RWPE2 (cell line): ENCODE results near the gene UHRF1.
A peak's percentile ranks its signal among the peaks of the same experiment; 100 is the strongest.
"Not testable (repeated sequence)": the region's sequence is repeated elsewhere in the genome, so short reads cannot be mapped to it uniquely, and the experiment has no call there.

Experiments used
- ATAC-seq: fragments of 200-7000 bp; cut with Tn5 transposase; 3 replicates; pipeline ENCODE4 v1.9.1; 2021; ENCODE audit warnings: low read depth
- DNase-seq: peaks from one replicate; pipeline ENCODE4 v3.0.0-alpha.2; 2020; ENCODE audit warnings: low spot score
- H3K27ac ChIP-seq: fragments of 450-650 bp; 2 replicates; pipeline ENCODE4 v1.5.1; 2017; ENCODE audit warnings: mild to moderate bottlenecking; ENCODE audit not compliant: poor library complexity, severe bottlenecking
- H3K27me3 ChIP-seq: fragments of 250-450 bp; sonication (Bioruptor Pico); 2 replicates; pipeline ENCODE4 v1.5.1; 2021; ENCODE audit warnings: mild to moderate bottlenecking, moderate library complexity; ENCODE audit not compliant: insufficient read depth, poor library complexity, severe bottlenecking
- H3K36me3 ChIP-seq: fragments of 250-450 bp; sonication (Bioruptor Pico); 2 replicates; pipeline ENCODE4 v1.5.1; 2020; ENCODE audit warnings: low read depth, mild to moderate bottlenecking, moderate library complexity
- H3K4me1 ChIP-seq: fragments of 250-450 bp; sonication (Bioruptor Pico); 2 replicates; pipeline ENCODE4 v1.5.1; 2021; ENCODE audit warnings: mild to moderate bottlenecking, moderate library complexity; ENCODE audit not compliant: insufficient read depth, poor library complexity, severe bottlenecking
- H3K4me3 ChIP-seq: fragments of 250-450 bp; sonication (Bioruptor Pico); 2 replicates; pipeline ENCODE4 v1.5.1; 2021; ENCODE audit warnings: mild to moderate bottlenecking, moderate library complexity; ENCODE audit not compliant: severe bottlenecking
- H3K9me3 ChIP-seq: fragments of 250-450 bp; sonication (Bioruptor Pico); 2 replicates; pipeline ENCODE4 v1.5.1; 2021; ENCODE audit warnings: mild to moderate bottlenecking, moderate library complexity; ENCODE audit not compliant: severe bottlenecking
- TF ChIP-seq, protein P1 (sequence below): fragments of 450-650 bp; IDR thresholded peaks from one replicate; pipeline ENCODE4 v1.5.1; 2017; ENCODE audit warnings: mild to moderate bottlenecking, moderate library complexity; ENCODE audit not compliant: poor library complexity, severe bottlenecking

Gene UHRF1

GRCh38 chr19:4971424-4971793 lies 62.1 kb downstream of the UHRF1 start:
- DNase-seq (no peak), ATAC-seq (peak; percentile 5; the same call in 1 of the 3 replicates)
- Histone ChIP-seq H3K27me3 (no peaks in the 10 kb centered on the region), H3K9me3 (no peaks in the 10 kb centered on the region), H3K4me1 (peaks cover 22% of the 10 kb centered on the region), H3K27ac (peak overlapping the region; percentile 60), H3K36me3 (no peaks in the 10 kb centered on the region), H3K4me3 (peak overlapping the region; percentile 59)
- TF ChIP-seq, protein P1, sequence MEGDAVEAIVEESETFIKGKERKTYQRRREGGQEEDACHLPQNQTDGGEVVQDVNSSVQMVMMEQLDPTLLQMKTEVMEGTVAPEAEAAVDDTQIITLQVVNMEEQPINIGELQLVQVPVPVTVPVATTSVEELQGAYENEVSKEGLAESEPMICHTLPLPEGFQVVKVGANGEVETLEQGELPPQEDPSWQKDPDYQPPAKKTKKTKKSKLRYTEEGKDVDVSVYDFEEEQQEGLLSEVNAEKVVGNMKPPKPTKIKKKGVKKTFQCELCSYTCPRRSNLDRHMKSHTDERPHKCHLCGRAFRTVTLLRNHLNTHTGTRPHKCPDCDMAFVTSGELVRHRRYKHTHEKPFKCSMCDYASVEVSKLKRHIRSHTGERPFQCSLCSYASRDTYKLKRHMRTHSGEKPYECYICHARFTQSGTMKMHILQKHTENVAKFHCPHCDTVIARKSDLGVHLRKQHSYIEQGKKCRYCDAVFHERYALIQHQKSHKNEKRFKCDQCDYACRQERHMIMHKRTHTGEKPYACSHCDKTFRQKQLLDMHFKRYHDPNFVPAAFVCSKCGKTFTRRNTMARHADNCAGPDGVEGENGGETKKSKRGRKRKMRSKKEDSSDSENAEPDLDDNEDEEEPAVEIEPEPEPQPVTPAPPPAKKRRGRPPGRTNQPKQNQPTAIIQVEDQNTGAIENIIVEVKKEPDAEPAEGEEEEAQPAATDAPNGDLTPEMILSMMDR, result no peak

- ATAC-seq (no peak), DNase-seq (no peak)
- peak overlapping the region; percentile 60 for H3K27ac ChIP-seq
- H3K4me1 ChIP-seq, result peaks cover 28% of the 10 kb centered on the region
- H3K27me3 ChIP-seq, result no peaks in the 10 kb centered on the region
- no peaks in the 10 kb centered on the region for H3K36me3 ChIP-seq
- H3K4me3 ChIP-seq, result no peak overlapping the region
- H3K9me3 ChIP-seq, result no peaks in the 10 kb centered on the region
- TF ChIP-seq, protein P1, result no peak
Observed at GRCh38 chr19:4971816-4972495, 62.7 kb downstream of the UHRF1 start.

GRCh38 chr19:4972509-4973230 lies 63.4 kb downstream of the UHRF1 start:
- TF ChIP-seq, protein P1, result no peak
- Histone ChIP-seq H3K9me3 (no peaks in the 10 kb centered on the region), H3K4me3 (no peak overlapping the region), H3K36me3 (no peaks in the 10 kb centered on the region), H3K27me3 (no peaks in the 10 kb centered on the region), H3K4me1 (peaks cover 35% of the 10 kb centered on the region), H3K27ac (peak overlapping the region; percentile 34)
- ATAC-seq (no peak), DNase-seq (no peak)

- H3K4me3 ChIP-seq, result no peak overlapping the region
Observed at GRCh38 chr19:4974880-4975469, 65.7 kb downstream of the UHRF1 start.

DNA sequence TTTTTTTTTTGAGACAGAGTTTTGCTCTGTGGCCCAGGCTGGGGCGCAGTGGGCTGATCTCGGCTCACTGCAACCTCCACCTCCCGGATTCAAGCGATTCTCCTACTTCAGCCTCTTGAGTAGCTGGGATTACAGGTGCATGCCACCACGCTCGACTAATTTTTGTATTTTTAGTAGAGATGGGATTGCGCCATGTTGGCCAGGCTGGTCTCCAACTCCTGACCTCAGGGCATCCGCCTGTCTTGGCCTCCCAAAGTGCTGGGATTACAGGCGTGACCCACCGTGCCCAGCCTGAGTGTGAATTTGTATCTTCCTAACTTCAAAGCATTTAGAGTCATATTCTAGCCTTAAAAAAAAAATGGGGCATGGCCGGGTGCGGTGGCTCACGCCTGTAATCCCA lies 66.3 kb downstream of the UHRF1 start:
- H3K36me3 ChIP-seq, H3K4me3 ChIP-seq, H3K9me3 ChIP-seq, ATAC-seq, H3K27me3 ChIP-seq, DNase-seq: not testable (repeated sequence)
- H3K27ac ChIP-seq, result peak overlapping the region; percentile 55
- peaks cover 38% of the 10 kb centered on the region for H3K4me1 ChIP-seq

More at GRCh38 chr19:4974880-4975469, 65.7 kb downstream of the UHRF1 start:
- Histone ChIP-seq H3K27ac (no peak overlapping the region), H3K4me1 (peaks cover 38% of the 10 kb centered on the region), H3K9me3 (no peaks in the 10 kb centered on the region), H3K36me3 (no peaks in the 10 kb centered on the region), H3K27me3 (no peaks in the 10 kb centered on the region)
- TF ChIP-seq, protein P1, result no peak
- DNase-seq (no peak), ATAC-seq (no peak)
